Left ventricle myocardium inferior (tissue), 1 donor: Measurements from ENCODE around the gene CAMK2G. TPM values are rescaled to one million over a fixed set of nuclear protein-coding genes. Genes with fewer than 3 reads are reported as not detected.
A peak's percentile ranks its signal among the peaks of the same experiment; 100 is the strongest.

Source experiments
- DNase-seq: peaks from one replicate; pipeline ENCODE4 v3.0.0-alpha.2; 2020
- H3K27ac ChIP-seq: fragments of 200-600 bp; replicated peaks from 2 replicates; pipeline ENCODE4 v1.8.0; 2021
- H3K27me3 ChIP-seq: fragments of 200-600 bp; 2 replicates; pipeline ENCODE4 v1.8.0; 2021; ENCODE audit warnings: low read depth
- H3K36me3 ChIP-seq: fragments of 200-600 bp; 2 replicates; pipeline ENCODE4 v1.8.0; 2021
- H3K4me1 ChIP-seq: fragments of 200-600 bp; 2 replicates; pipeline ENCODE4 v1.8.0; 2021
- H3K4me3 ChIP-seq: fragments of 200-600 bp; 2 replicates; pipeline ENCODE4 v1.8.0; 2021; ENCODE audit warnings: mild to moderate bottlenecking, moderate library complexity
- H3K9me3 ChIP-seq: fragments of 200-600 bp; replicated peaks from 2 replicates; pipeline ENCODE4 v1.8.0; 2021
- CTCF ChIP-seq: fragments of 200-600 bp; IDR thresholded peaks from 2 replicates; pipeline ENCODE4 v1.8.0; 2021; ENCODE audit warnings: antibody characterized with exemption, mild to moderate bottlenecking, borderline replicate concordance
- intact Hi-C: fragments of 100-400 bp; cut with micrococcal nuclease; formaldehyde crosslinking; loops from one replicate; pipeline ENCODE4 v1.11.0; 2022
- total RNA-seq: library from RNA; stranded (reverse); fragmentation: NEBNext Ultra II Directional; extraction: Animal tissue kit (Norgen Biotek cat#: 25700); gene quantifications from one replicate; pipeline ENCODE4 v1.2.1, GENCODE V29; 2021
- donor health status: DM: no; HTN: yes; CAD: no; lungs with severe emphysema.

CAMK2G gene
- total RNA-seq, 1 donor from 2014 or later: 12.5 TPM

GRCh38 chr10:73906524-73907447 lies 32.4 kb upstream of the CAMK2G start:
- intact Hi-C loops: no loop called here
- Histone ChIP-seq H3K4me3 (no peak overlapping the region), H3K27me3 (peaks cover 11% of the 10 kb centered on the region), H3K36me3 (no peaks in the 10 kb centered on the region), H3K4me1 (peaks cover 61% of the 10 kb centered on the region), H3K27ac (peak overlapping the region; percentile 92), H3K9me3 (no peaks in the 10 kb centered on the region)
- DNase-seq: peak; percentile 69
- no peak for TF ChIP-seq CTCF

DNA sequence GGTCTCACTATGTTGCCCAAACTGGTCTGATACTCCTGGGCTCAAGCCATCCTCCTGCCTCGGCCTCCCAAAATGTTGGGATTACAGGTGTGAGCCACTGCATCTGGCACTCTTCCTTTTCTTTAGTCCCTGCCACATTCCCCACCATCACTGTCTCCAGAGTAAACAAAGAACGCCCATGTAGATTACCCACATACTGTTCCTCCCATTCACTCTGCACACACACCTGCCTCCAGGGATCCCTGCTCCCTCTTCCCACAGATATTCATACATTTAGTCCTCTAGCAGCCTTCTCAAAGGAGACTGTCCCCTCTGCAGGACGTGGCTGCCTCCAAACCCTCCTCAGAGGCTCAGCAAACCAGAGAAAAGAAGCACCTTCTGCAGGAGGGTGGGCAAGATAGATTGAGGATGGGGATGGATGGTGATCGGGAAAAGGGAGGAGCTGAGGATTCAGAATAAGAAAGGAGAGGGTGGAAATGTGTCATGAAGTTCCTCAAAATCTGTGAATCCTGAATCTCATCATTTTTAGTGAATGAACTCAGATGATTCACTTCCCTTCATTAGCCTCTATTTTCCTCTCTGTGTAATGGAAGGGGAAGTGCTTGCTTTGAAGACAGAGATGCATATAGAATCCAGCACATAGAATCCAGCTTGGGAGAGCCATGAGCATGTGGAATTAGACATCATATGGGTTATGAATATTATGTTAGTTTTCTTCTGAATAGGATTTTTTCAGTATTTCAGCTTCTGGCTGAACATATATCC lies 31.1 kb upstream of the CAMK2G start:
- Histone ChIP-seq H3K4me3 (no peak overlapping the region), H3K4me1 (peaks cover 47% of the 10 kb centered on the region), H3K27ac (peak overlapping the region; percentile 92), H3K9me3 (no peaks in the 10 kb centered on the region), H3K27me3 (no peaks in the 10 kb centered on the region), H3K36me3 (no peaks in the 10 kb centered on the region)
- intact Hi-C loops: no loop called here
- DNase-seq: no peak
- TF ChIP-seq CTCF: no peak

GRCh38 chr10:73902351-73902750 lies 28.0 kb upstream of the CAMK2G start:
- H3K9me3 ChIP-seq: no peaks in the 10 kb centered on the region
- no peak overlapping the region for H3K27ac ChIP-seq
- H3K4me1 ChIP-seq: peaks cover 16% of the 10 kb centered on the region
- DNase-seq: no peak
- no peaks in the 10 kb centered on the region for H3K36me3 ChIP-seq
- no peak for TF ChIP-seq CTCF
- H3K27me3 ChIP-seq: no peaks in the 10 kb centered on the region
- no peak overlapping the region for H3K4me3 ChIP-seq
- intact Hi-C loops: no loop called here

DNA sequence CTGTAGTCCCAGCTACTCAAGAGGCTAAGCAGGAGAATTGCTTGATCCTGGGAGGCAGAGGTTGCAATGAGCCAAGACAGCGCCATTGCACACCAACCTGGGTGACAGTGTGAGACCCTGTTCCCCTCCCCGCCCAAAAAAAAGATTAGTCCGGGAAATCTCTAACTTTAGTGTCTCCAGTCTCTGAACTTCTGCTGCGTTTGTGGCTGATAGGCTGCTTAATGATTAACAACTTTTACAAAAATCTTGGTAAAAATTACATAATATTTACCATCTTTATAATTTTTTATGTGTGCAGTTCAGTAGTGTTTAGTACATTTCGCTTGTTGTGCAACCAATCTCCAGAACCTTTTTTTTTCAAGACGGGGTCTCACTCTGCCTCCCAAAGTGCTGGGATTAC lies 26.9 kb upstream of the CAMK2G start:
- Histone ChIP-seq H3K9me3 (no peaks in the 10 kb centered on the region), H3K4me1 (peaks cover 5% of the 10 kb centered on the region), H3K36me3 (no peaks in the 10 kb centered on the region), H3K27ac (no peak overlapping the region), H3K4me3 (no peak overlapping the region), H3K27me3 (no peaks in the 10 kb centered on the region)
- TF ChIP-seq CTCF: no peak
- DNase-seq: no peak
- intact Hi-C loops: no loop called here

GRCh38 chr10:73900064-73900463 lies 25.7 kb upstream of the CAMK2G start:
- intact Hi-C loops: no loop called here
- no peaks in the 10 kb centered on the region for H3K27me3 ChIP-seq
- no peak overlapping the region for H3K27ac ChIP-seq
- H3K9me3 ChIP-seq: no peaks in the 10 kb centered on the region
- no peak for TF ChIP-seq CTCF
- no peak overlapping the region for H3K4me3 ChIP-seq
- H3K4me1 ChIP-seq: no peaks in the 10 kb centered on the region
- H3K36me3 ChIP-seq: no peaks in the 10 kb centered on the region
- DNase-seq: no peak
